ENCODE results near the gene GRM3.
"Not testable (repeated sequence)": the region's sequence is repeated elsewhere in the genome, so short reads cannot be mapped to it uniquely, and the experiment has no call there.

GRM3 gene

DNA sequence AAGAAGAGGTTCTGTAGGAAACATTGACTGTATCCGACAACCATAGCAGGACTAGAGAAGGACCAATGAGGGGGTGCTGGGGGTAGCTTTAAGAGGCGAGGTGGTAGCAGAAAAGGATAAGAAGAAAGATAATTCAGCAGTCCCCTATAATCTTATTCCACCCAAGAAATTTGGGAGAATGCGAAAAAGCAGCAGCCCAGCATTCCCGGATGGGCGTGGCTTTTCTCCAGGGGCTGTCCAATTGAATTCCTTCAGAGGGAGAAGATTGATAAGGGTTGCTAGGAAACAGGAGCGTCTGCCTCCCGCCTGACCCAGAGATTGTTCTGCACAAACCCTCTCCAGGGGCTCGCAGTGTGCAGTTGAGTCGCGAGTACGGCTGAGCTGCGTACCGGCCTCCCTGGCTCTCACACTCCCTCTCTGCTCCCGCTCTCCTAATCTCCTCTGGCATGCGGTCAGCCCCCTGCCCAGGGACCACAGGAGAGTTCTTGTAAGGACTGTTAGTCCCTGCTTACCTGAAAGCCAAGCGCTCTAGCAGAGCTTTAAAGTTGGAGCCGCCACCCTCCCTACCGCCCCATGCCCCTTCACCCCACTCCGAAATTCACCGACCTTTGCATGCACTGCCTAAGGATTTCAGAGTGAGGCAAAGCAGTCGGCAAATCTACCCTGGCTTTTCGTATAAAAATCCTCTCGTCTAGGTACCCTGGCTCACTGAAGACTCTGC is at the start of gene GRM3:
GRM3 (plus strand) TSS at position 349 of the 721 bp plus-strand sequence. CDS start 121,237 bp downstream, outside the sequence.
- in situ Hi-C loops (cut with HindIII; ENCODE audit: low sequenced_read_pairs): no loop called here

- in situ Hi-C loops (cut with HindIII; ENCODE audit: low sequenced_read_pairs): no loop called here
Measured at GRCh38 chr7:86598311-86598710, 45.4 kb upstream of the GRM3 start.

DNA sequence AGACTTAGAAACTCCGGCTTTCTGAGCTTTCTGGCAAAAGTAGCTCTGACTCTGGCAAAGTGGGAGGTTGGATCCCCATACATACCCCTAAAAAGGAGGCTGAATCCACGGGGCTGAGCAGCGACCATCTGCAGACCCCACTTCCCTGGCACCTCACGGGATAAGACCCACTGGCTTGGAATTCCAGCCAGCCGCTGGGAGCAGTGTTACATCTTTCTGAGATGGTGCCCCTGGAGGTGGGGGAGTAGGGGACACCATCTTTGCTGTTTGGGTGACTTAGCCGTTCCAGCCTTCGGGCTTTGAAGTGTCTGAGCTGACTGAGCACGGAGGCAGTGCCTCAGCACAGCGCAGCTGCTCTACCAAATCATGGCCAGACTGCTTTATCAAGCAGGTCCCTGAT is 45.0 kb upstream of the GRM3 start:
- in situ Hi-C loops (cut with HindIII; ENCODE audit: low sequenced_read_pairs): no loop called here

DNA sequence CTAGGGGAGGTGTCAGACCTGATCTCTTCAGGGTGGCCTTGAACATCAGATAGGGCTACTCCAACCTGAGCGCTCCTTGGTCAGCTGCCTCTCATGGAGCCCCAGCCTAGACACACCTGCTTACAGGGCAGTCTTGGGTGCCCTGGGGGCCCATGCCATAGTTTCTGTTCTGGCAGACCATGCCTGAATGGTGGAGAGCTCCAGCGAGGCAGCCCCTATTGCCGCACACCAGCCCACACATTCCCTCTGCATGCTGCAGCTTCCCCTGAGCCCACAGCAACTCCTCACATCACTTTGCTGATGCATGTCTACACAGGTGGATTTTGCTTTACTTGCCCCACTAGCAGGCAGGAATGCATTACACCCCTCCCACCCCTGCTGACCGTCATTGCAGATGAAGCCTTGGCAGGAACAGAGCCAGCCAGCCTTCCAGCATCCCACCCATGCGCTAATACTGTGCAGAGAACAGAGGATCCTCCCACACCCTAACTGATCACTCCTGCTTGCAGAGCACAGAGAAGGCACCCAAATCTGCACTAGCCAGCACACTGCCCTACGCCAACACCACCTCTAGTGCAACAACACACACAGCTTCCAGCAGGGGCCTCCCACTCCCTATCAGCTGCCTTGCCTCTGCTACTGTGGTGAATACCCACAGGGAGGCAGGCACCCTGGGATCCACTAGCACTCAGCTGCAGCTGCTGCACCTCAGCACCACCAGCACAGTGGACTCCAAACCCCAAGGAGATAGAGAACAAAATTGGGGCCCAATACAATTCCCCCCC is 43.0 kb upstream of the GRM3 start:
- in situ Hi-C loops (cut with HindIII; ENCODE audit: low sequenced_read_pairs): no loop called here

DNA sequence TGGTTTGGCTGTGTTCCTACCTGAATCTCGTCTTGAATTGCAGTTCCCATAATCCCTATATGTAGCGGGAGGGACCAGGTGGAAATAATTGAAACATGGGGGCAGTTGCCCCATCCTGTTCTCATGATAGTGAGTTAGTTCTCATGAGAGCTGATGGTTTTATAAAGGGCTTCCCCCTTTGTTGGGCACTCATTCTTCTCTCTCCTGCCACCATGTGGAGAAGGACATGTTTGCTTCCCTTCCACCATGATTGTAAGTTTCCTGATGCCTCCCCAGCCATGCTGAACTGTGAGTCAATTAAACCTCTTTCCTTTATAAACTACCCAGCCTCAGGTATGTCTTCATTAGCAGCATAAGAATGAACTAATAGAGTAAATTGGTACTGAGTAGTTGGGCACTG is 28.0 kb upstream of the GRM3 start:
- in situ Hi-C loops (cut with HindIII; ENCODE audit: low sequenced_read_pairs): not testable (repeated sequence)

- in situ Hi-C loops (cut with HindIII; ENCODE audit: low sequenced_read_pairs): no loop called here
Measured at GRCh38 chr7:86644282-86645224, 844 bp downstream of the GRM3 start.

GRCh38 chr7:86645225-86645608 is 1.5 kb downstream of the GRM3 start:
- in situ Hi-C loops (cut with HindIII; ENCODE audit: low sequenced_read_pairs): no loop called here

GRCh38 chr7:86645676-86646276 is 2.1 kb downstream of the GRM3 start:
- in situ Hi-C loops (cut with HindIII; ENCODE audit: low sequenced_read_pairs): no loop called here

DNA sequence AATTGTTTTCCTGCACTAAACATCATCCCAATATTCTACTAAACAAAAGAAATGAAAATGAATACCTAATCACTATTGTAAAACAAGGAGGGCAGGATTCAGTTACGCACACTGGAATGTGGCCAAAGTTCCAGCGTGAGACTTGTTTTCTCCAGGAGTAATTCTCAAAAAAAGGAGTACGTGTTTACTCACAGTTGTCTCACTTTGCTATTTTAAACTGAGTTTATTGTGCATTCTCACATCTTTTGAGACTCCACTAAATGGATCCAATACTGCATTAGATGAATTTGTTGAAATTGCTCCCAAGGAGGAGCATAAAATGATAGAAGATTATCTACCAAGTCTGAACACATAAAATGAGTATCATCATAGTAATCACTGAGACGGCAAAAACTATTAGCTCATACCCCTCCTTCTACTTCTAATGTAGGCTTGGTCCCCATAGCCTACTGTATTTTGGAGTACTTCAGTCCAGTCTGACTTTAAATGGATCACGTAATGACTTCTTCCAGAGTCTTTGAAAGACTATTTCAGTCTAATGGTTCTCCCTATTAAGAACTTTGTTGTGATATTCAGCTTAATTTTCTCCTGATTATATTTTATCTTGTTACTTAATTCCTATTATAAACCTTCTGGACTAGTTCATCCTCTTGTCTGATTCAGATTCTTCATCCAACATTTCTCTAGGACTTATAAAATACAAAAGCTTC is 3.8 kb downstream of the GRM3 start:
- in situ Hi-C loops (cut with HindIII; ENCODE audit: low sequenced_read_pairs): no loop called here

DNA sequence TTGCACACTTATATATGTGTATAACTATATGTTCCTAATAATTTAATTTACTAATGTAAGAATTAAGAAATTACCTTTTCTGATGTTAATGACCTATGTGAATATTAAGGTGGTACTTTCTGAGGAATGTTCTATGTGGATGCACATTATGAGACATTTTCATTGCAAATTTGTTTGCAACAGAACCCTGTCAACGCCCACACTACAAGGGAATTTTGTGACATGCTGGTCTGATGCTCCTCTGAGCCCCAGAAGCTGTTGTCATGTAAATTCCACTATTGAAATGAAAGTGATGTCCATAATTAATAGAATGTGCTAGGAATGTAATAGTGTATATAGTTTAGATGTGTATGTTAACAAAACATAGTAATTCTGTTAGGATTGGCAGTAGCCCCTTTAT is 4.5 kb downstream of the GRM3 start:
- in situ Hi-C loops (cut with HindIII; ENCODE audit: low sequenced_read_pairs): no loop called here

DNA sequence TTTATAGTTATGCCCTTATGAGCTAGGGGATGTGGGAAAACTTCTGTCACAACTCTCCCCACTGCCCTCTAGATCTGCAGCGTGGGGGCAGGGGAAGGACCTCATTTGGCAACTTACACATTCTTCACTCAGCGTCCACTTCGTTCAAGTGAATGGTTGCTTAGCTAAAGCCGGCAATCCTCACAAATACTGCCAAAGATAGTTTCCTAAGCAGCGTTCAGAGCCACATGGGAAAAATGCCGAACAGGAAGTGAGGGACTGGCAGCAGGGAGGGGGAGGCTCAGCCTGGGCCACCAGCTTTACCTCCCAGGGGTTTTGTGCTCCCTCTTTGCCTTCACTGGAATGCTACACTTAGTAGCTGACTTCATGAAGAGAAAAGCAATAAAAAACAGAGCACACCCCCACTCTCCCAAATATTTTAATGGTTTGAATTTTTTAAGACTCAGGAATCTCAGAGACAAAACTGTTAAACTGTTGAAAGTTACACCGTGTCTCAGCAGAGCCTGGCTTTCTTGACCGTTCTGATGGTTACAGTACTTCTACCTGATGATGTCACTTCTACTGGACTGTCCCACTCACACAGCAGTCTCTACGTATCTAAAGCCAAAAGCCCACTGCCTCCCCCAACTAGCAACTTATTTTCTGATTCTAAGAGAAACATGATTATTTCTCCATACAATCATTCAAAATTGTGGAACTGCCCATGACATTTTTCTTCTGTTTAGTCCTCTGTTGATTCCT is 10.4 kb downstream of the GRM3 start:
- in situ Hi-C loops (cut with HindIII; ENCODE audit: low sequenced_read_pairs): no loop called here

DNA sequence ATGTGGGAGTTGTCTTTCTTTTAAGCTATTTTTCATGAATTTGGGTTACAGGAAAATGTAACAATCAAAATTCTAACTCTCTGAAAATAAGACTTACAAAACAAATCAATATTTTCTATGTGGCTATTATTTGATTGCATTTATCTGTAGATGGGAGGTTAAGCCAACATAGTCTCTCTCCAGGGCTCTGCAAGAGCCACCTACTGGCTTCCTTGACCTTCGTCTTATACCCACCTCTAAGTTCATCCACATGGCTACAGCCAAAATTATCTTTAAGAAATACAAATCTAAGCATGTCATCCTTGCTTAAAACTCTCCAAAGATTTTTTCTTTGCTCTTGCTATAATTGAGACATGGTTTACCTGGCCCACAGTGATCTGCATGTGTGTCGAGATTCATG is 14.2 kb downstream of the GRM3 start:
- in situ Hi-C loops (cut with HindIII; ENCODE audit: low sequenced_read_pairs): no loop called here

- in situ Hi-C loops (cut with HindIII; ENCODE audit: low sequenced_read_pairs): no loop called here
Measured at GRCh38 chr7:86660950-86661462, 17.3 kb downstream of the GRM3 start.

GRCh38 chr7:86664486-86664885 is 20.8 kb downstream of the GRM3 start:
- in situ Hi-C loops (cut with HindIII; ENCODE audit: low sequenced_read_pairs): no loop called here

DNA sequence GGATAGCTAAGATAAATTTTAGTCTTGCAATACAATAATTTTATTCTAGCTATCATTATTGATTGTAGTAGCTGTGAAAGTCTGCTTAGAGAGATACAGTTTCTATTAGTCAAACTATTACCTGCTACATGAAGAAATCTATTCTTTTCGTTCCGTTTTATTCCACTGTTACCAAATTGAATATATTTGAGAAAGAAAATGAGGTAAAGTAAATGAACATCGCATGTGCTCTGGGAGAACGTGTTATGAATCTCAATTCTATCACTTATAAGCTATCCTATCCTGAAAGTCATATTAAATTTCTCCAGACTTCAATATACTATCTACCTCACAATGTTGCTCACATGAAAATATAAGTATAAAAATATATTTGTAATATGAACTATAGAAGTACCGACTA is 21.3 kb downstream of the GRM3 start:
- in situ Hi-C loops (cut with HindIII; ENCODE audit: low sequenced_read_pairs): no loop called here

- in situ Hi-C loops (cut with HindIII; ENCODE audit: low sequenced_read_pairs): no loop called here
Measured at GRCh38 chr7:86665669-86666068, 22.0 kb downstream of the GRM3 start.

GRCh38 chr7:86667732-86668131 is 24.0 kb downstream of the GRM3 start:
- in situ Hi-C loops (cut with HindIII; ENCODE audit: low sequenced_read_pairs): no loop called here

DNA sequence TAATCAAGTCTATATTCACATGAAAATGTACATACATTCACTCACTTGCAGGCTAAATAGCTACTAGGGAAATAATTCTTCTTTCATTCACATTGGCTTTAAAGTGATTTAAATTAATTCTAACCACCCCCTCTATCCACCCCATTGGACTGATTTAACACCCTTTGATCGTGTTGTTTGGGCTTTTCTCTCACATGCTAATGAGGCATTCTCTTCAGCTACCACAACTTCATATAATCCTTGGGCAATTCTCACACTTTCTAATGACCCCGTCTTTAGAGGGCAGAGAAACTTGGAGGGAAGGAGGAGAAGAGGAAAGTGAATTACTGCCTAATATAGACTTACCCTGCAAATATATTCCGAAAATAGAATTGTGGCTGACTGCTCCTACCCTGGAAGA is 24.6 kb downstream of the GRM3 start:
- in situ Hi-C loops (cut with HindIII; ENCODE audit: low sequenced_read_pairs): no loop called here

GRCh38 chr7:86687831-86688230 is 44.1 kb downstream of the GRM3 start:
- in situ Hi-C loops (cut with HindIII; ENCODE audit: low sequenced_read_pairs): no loop called here
